ENCODE measurements around the gene MIAT.

Gene MIAT

GRCh38 chr22:26632422-26633155 is 24.8 kb upstream of the MIAT start:
- no peak for DNase-seq

GRCh38 chr22:26634189-26634588 is 23.2 kb upstream of the MIAT start:
- no peak for DNase-seq

GRCh38 chr22:26635117-26635516 is 22.3 kb upstream of the MIAT start:
- DNase-seq, result no peak

GRCh38 chr22:26636296-26636695 is 21.1 kb upstream of the MIAT start:
- no peak for DNase-seq

- DNase-seq, result peak; percentile 86
Observed at GRCh38 chr22:26642465-26643417, 14.6 kb upstream of the MIAT start.

- no peak for DNase-seq
Observed at GRCh38 chr22:26643418-26644100, 13.8 kb upstream of the MIAT start.

- no peak for DNase-seq
Observed at GRCh38 chr22:26646158-26646557, 11.2 kb upstream of the MIAT start.

GRCh38 chr22:26648011-26648497 is 9.3 kb upstream of the MIAT start:
- peak; percentile 54 for DNase-seq

GRCh38 chr22:26648528-26649388 is 8.6 kb upstream of the MIAT start:
- DNase-seq, result peak; percentile 20

- no peak for DNase-seq
Observed at GRCh38 chr22:26650722-26651421, 6.5 kb upstream of the MIAT start.

- DNase-seq, result no peak
Observed at GRCh38 chr22:26651815-26652214, 5.6 kb upstream of the MIAT start.

- peak; percentile 19 for DNase-seq
Observed at GRCh38 chr22:26658161-26658560, 773 bp downstream of the MIAT start.

- peak; percentile 78 for DNase-seq
Observed at GRCh38 chr22:26658671-26659478, 1.5 kb downstream of the MIAT start.

GRCh38 chr22:26660356-26660755 is 3.0 kb downstream of the MIAT start:
- DNase-seq, result no peak

GRCh38 chr22:26660961-26661578 is 3.7 kb downstream of the MIAT start:
- no peak for DNase-seq

- no peak for DNase-seq
Observed at GRCh38 chr22:26662160-26662559, 4.8 kb downstream of the MIAT start.

GRCh38 chr22:26663374-26663923 is 6.1 kb downstream of the MIAT start:
- no peak for DNase-seq

GRCh38 chr22:26665813-26666231 is 8.4 kb downstream of the MIAT start:
- DNase-seq, result no peak

- DNase-seq, result no peak
Observed at GRCh38 chr22:26667140-26667539, 9.8 kb downstream of the MIAT start.

GRCh38 chr22:26669060-26669481 is 11.7 kb downstream of the MIAT start:
- DNase-seq, result no peak
